Stimulated activated CD8-positive, alpha-beta memory T cell treated with anti-CD3 and anti-CD28 coated beads, Interleukin-15, amount 100 ng/mL, for 24 hours (primary cell): ENCODE data around the gene CEP170B.
"Not testable (repeated sequence)": the region's sequence is repeated elsewhere in the genome, so short reads cannot be mapped to it uniquely, and the experiment has no call there.

Experiments used
- DNase-seq: peaks from one replicate; pipeline ENCODE4 v3.0.0-alpha.2; 2020; ENCODE audit warnings: low read depth

CEP170B gene

DNA sequence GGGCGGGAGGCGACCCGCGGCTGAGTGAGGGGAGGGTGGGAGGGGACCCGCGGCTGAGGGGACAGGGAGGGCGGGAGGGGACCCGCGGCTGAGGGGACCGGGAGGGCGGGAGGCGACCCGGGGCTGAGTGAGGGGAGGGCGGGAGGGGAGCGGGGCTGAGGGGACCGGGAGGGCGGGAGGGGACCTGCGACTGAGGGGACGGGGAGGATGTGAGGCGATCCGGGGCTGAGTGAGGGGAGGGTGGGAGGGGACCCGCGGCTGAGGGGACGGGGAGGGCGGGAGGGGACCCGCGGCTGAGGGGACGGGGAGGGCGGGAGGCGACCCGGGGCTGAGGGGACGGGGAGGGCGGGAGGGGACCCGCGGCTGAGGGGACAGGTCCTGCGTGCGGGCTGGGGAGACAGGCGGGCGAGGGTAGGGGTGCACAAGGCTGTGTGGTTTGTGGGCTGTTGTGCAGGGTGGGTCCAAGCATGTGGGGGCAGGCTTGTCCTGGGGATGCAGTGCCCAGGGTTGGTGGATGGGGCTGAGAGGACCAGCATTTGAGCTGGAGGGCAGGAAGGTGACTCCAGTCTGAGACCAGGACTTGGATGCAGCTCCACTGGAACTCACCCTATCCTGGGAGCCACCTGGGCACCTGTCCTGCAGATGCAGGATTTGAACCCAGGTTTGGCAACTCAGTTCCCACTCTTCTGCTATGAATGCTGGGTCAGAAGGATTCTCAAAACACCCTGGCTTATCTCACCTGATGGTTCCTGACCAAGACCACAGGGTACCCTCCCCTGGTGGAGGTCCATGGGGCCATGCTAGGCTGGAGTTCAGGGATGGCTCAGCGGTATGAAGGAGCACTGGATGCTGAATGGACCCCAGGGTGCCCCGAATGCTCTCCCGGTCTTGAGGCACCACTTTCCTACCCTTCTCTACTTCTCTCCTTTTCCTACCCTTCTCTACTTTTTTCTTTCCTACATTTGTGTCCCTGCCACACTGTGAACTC, 69.0 kb downstream of the CEP170B start:
- DNase-seq, result no peak

DNA sequence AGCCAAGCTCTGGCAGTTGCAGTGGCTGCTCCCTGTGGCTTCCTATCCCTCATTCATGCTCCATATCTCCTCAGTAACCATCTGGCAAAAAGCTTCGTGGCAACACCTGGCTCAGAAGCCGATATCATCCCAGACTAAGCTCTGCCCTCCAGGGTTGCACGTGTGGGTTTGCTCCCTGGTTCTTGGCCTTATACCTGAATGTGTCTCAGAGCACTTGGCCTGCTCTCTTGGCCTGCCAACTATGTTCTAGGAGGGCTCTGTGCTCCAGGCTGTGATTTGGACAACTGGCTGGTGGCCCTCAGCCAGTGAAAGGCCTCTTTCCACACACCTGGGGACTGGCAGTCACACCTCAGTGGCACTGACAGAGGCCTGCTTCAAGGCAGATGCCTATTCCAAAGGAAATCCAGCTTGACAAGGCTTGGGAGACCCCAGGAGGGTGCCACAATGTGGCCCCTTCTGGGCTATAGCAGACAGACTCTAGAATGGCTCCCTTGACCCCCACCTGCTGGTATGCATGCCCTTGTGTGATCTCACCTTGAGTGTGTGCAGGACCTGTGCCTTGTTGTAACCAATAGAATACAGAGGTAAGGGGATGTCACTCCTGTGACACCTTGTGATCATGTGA, 70.1 kb downstream of the CEP170B start:
- DNase-seq, result no peak

DNA sequence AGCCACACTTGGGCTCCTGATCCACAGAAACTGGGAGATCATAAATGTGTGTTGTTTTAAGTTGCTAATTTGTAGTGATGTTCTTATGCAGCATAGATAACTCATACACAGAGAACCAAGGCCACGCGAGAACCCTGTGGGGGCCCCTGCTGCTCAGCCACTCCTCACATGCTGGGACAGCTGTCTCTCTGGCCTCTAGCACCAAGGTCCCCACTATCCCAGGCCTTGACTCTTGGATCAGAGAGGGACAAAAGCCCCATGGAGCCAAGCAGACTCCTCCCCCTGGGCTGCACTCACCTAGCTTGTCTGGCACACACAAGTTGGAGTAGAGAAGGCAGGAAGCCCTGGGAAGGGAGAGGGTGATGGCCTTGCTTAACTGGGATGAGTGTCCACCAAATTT, 70.9 kb downstream of the CEP170B start:
- no peak for DNase-seq

- DNase-seq, result no peak
Observed at GRCh38 chr14:104936361-104937155, 71.5 kb downstream of the CEP170B start.

- DNase-seq, result no peak
Observed at GRCh38 chr14:104937161-104937560, 72.1 kb downstream of the CEP170B start.

DNA sequence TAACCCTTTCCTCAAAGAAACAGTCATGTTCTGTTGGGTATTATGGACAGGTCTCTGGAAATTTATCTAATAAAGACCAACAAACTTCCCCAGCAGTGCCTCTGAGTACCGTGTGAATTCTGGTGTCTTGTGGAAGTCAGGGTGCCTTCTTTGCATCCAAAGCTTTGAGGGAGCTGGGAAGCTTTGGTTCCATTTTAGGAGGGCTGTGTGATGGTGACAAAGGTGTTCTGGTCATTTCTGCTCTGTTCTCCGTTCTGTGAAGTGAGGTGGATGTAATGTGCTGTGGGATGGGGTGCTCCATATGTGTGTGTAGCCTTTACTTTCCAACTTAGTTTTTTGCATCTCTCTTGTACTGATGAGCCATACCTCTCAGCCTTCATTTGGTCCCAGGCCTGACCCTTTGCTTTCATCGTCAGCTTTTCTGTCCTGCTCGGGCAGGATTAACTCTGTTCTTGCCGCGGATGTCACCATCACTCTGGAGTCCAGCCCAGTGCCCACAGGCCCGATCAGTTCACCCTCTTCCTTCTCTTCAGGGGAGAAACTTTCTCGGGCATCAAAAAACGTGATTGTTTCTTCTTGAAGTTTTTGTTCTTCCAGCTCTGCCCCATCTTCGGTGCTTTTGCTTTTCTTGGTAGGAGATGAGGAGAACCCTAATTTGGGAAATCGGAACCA, 72.8 kb downstream of the CEP170B start:
- DNase-seq, result no peak

DNA sequence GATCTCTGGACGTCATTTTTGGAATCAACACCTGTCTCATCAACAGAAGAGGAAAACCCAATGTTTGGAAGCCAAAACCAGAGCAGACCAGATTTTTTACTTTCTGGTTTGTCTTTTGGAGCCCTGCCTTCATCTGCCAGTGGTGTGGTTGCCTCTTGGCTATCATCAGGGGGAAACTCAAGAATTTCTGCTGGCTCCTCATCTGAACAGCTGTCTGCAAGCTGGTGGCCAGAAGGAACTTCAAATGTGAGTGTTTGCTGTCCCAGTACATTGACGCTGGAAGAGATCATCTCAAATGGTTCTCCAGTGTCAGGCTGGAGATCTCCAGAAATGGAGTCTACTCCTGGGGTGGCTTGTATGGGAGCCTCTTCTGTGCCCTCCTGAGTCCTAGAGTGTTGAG, 73.4 kb downstream of the CEP170B start:
- no peak for DNase-seq

DNA sequence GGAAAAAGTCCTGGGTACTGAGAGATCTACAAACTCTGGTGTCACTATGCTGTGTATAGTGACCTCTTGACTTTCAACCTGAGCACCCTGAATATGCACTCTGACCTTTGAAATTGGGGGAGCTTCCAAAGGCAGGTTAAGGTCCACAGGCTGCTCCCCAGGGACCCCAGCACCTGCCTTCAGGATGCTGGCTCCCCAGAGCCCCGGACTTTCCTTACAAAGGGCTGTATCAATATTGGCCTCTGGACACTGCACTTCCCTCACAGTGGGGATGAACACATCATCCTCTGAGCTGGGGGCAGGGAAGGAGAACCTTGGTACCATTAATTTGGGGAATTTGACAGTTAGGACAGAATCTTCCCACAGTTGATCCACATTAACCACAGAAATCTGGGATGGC, 73.9 kb downstream of the CEP170B start:
- no peak for DNase-seq

- DNase-seq, result no peak
Observed at GRCh38 chr14:104939666-104940410, 74.8 kb downstream of the CEP170B start.

- DNase-seq, result no peak
Observed at GRCh38 chr14:104940526-104941150, 75.6 kb downstream of the CEP170B start.

DNA sequence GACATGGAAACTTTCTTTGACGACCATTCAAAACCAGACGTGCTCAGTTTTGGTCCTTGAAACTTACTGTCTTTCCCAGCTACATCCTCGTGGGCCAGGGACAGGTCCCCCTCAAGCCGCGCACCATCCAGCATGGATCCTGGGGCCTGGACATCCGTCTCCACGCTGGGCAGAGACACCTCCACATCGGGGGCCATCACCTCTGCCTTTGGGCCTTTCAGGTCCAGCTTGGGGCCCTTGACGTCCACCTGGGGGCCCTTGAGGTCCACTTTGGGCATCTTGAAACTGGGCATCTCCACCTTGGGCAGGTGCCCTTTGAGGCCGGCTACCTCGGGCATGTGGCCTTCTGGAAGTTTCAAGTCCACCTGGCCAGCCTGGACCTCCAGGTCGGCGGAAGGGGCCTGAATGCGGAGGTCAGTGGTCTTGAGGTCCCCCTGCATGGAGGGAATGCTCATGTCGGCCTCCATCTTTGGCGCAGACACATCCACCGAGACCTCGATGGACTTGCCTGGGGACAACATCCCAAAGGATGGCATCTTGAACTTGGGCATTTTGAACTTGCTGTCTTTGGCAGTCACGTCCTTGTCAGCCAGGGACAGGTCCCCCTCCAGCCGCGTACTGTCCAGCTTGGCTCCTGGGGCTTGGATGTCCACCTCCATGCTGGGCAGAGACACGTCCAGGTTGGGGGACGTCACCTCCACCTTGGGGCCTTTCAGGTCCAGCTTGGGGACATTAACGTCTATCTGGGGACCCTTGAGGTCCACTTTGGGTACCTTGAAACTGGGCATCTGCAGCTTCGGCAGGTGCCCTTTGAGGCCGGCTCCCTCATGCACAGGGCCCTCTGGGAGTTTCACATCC, 76.7 kb downstream of the CEP170B start:
- no peak for DNase-seq

DNA sequence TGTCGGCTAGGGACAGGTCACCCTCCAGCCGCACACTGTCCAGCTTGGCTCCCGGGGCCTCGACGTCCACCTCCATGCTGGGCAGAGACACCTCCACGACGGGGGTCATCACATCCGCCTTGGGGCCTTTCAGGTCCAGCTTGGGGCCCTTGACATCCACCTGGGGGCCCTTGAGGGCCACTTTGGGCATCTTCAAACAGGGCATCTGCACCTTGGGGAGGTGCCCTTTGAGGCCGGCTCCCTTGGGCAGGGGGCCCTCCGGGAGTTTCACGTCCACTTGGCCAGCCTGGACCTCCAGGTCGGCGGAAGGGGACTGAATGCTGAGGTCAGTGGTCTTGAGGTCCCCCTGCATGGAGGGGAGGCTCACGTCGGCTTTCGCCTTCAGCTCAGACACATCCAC, 77.5 kb downstream of the CEP170B start:
- DNase-seq, result no peak

GRCh38 chr14:104943216-104944015, 78.3 kb downstream of the CEP170B start:
- DNase-seq, result not testable (repeated sequence)

DNA sequence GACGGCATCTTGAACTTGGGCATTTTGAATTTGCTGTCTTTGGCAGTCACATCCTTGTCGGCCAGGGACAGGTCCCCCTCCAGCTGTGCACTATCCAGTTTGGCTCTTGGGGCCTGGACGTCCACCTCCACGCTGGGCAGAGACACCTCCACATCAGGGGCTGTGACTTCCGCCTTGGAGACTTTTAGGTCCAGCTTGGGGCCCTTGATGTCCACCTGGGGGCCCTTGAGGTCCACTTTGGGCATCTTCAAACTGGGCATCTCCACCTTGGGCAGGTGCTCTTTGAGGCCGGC, 78.9 kb downstream of the CEP170B start:
- DNase-seq, result not testable (repeated sequence)

GRCh38 chr14:104944436-104945205, 79.6 kb downstream of the CEP170B start:
- not testable (repeated sequence) for DNase-seq

GRCh38 chr14:104945266-104945665, 80.2 kb downstream of the CEP170B start:
- DNase-seq, result not testable (repeated sequence)
